GM11168 (cell line): Measurements from ENCODE around the gene ERCC2.
"Not testable (repeated sequence)": the region's sequence is repeated elsewhere in the genome, so short reads cannot be mapped to it uniquely, and the experiment has no call there.

Experiments
- in situ Hi-C: fragments of 300-500 bp; cut with MboI; formaldehyde crosslinking; loops from one replicate; pipeline ENCODE4 v1.12.0; 2022; ENCODE audit warnings: low sequenced_read_pairs; ENCODE audit not compliant: unreplicated experiment

The ERCC2 gene

GRCh38 chr19:45370410-45371204, at the start of gene ERCC2:
ERCC2 (minus strand) TSS chr19:45370573; CDS start chr19:45370540, 33 bp downstream.
- in situ Hi-C loops, result no loop called here

GRCh38 chr19:45419895-45420294, 49.5 kb upstream of the ERCC2 start:
- in situ Hi-C loops, result no loop called here

GRCh38 chr19:45419396-45419795, 49.0 kb upstream of the ERCC2 start:
- in situ Hi-C loops, result no loop called here

- in situ Hi-C loops, result no loop called here
Measured at GRCh38 chr19:45418802-45419201, 48.4 kb upstream of the ERCC2 start.

GRCh38 chr19:45417151-45417550, 46.8 kb upstream of the ERCC2 start:
- in situ Hi-C loops, result no loop called here

GRCh38 chr19:45414468-45414867, 44.1 kb upstream of the ERCC2 start:
- in situ Hi-C loops, result no loop called here

GRCh38 chr19:45413497-45413896, 43.1 kb upstream of the ERCC2 start:
- in situ Hi-C loops, result no loop called here

- in situ Hi-C loops, result not testable (repeated sequence)
Measured at GRCh38 chr19:45410330-45410729, 40.0 kb upstream of the ERCC2 start.

- in situ Hi-C loops, result no loop called here
Measured at GRCh38 chr19:45409557-45409920, 39.2 kb upstream of the ERCC2 start.

GRCh38 chr19:45408830-45409556, 38.6 kb upstream of the ERCC2 start:
- in situ Hi-C loops, result no loop called here

GRCh38 chr19:45408121-45408520, 37.7 kb upstream of the ERCC2 start:
- in situ Hi-C loops, result no loop called here

GRCh38 chr19:45407585-45407984, 37.2 kb upstream of the ERCC2 start:
- in situ Hi-C loops, result not testable (repeated sequence)

GRCh38 chr19:45407091-45407375, 36.7 kb upstream of the ERCC2 start:
- in situ Hi-C loops, result no loop called here

GRCh38 chr19:45406226-45407090, 36.1 kb upstream of the ERCC2 start, which contains the start of gene POLR1G:
POLR1G (plus strand) TSS chr19:45406644; CDS start chr19:45406697, 53 bp downstream.
- in situ Hi-C loops, result no loop called here

GRCh38 chr19:45405435-45406225, 35.3 kb upstream of the ERCC2 start:
- in situ Hi-C loops, result no loop called here

- in situ Hi-C loops, result no loop called here
Measured at GRCh38 chr19:45404557-45405434, 34.4 kb upstream of the ERCC2 start, which contains the start of gene PPP1R13L. PPP1R13L (minus strand) TSS chr19:45405069; CDS start chr19:45398318, 6,751 bp downstream.

GRCh38 chr19:45403781-45404556, 33.6 kb upstream of the ERCC2 start:
- in situ Hi-C loops, result no loop called here

- in situ Hi-C loops, result no loop called here
Measured at GRCh38 chr19:45403272-45403671, 32.9 kb upstream of the ERCC2 start.
